Measurements from ENCODE around the gene THSD7A. TPM values are rescaled to one million over a fixed set of nuclear protein-coding genes. Genes with fewer than 3 reads are reported as not detected.

Gene THSD7A
- total and polyA plus RNA-seq, 10 of the 15 experiments (the other 5 are each of a cell fraction or from before 2014, with no cell fraction given) = 0.03 to 0.09 (median 0.03) TPM; not detected in 7

DNA sequence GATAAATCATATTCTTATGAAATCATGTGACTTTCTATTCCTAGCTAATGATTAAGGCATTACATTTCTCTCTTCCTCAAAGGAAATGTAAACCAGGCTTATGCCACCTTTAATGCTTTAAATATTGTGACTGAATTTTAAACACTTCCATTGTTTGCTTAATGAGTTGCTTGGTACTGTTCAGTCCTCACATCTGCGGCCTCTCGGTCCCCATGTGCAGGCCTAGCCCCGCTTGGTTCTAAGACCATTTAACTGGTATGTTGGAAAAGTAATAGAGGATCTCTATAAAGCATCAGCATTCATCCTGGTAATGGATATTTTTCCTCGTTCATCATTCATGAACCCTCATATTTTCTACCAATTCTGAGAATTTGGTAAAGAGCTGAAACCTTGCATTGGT is 27.4 kb downstream of the THSD7A start:
- no peak overlapping the region for H3K4me2 ChIP-seq (ENCODE audit: control insufficient read depth, insufficient read depth)
- H3K27me3 ChIP-seq (replicated peaks in 1 of 2; ENCODE audit: control insufficient read depth in 2 of 2, insufficient read depth in 2 of 2, low read length in 1 of 2) = no peaks in the 10 kb centered on the region; a peak in 1 of 4 replicates
- no peak overlapping the region for H3K9ac ChIP-seq (ENCODE audit: control insufficient read depth, insufficient read depth, low read length)
- CTCF ChIA-PET = no interaction called here
- no peaks in the 10 kb centered on the region for H4K20me1 ChIP-seq (ENCODE audit: control insufficient read depth, insufficient read depth)
- BruUV-seq (replicated peaks) = no TSS peak
- H3K4me3 ChIP-seq = no peak overlapping the region
- H2AFZ ChIP-seq (ENCODE audit: control insufficient read depth, low read depth, low read length) = no peak overlapping the region
- H3K4me1 ChIP-seq (ENCODE audit: control insufficient read depth, insufficient read depth, low read length) = no peaks in the 10 kb centered on the region
- no peaks in the 10 kb centered on the region for H3K9me3 ChIP-seq (replicated peaks; ENCODE audit: control insufficient read depth, insufficient read depth, low read length)
- no peaks in the 10 kb centered on the region for H3K79me2 ChIP-seq (ENCODE audit: control insufficient read depth, insufficient read depth, low read length)
- FAIRE-seq = no peak
- POLR2A ChIA-PET = no interaction called here
- H3K27ac ChIP-seq (ENCODE audit: control insufficient read depth, insufficient read depth) = no peak overlapping the region
- DNase-seq (ENCODE audit: low read depth, low spot score) = no peak
- intact Hi-C loops (cut with micrococcal nuclease; ENCODE audit: unreplicated experiment) (no loop called here), in situ Hi-C loops (cut with MboI) (no loop called here)
- no peaks in the 10 kb centered on the region for H3K36me3 ChIP-seq (ENCODE audit: control insufficient read depth in 2 of 2, insufficient read depth in 2 of 2, low read length in 1 of 2)
- SMC1A ChIA-PET (ENCODE audit: uncharacterized antibody, unreplicated experiment) = no interaction called here
- RAD21 ChIA-PET (ENCODE audit: unreplicated experiment) = no interaction called here
- 16% methylated on average over 4 of the region's 4 CpGs for WGBS (ENCODE audit: insufficient coverage, insufficient replicate concordance, low lambda C conversion rate, missing lambda C conversion rate)
- ATAC-seq = no peak
- TF ChIP-seq ETV6 (conservative IDR thresholded peaks at IDR 0.05 in 1 of 2, IDR thresholded peaks at IDR 0.05 in 1 of 2; ENCODE audit: borderline replicate concordance in 1 of 2, low read depth in 1 of 2) = no peak
- TF ChIP-seq, protein P1, sequence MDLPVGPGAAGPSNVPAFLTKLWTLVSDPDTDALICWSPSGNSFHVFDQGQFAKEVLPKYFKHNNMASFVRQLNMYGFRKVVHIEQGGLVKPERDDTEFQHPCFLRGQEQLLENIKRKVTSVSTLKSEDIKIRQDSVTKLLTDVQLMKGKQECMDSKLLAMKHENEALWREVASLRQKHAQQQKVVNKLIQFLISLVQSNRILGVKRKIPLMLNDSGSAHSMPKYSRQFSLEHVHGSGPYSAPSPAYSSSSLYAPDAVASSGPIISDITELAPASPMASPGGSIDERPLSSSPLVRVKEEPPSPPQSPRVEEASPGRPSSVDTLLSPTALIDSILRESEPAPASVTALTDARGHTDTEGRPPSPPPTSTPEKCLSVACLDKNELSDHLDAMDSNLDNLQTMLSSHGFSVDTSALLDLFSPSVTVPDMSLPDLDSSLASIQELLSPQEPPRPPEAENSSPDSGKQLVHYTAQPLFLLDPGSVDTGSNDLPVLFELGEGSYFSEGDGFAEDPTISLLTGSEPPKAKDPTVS (IDR thresholded peaks at IDR 0.05; ENCODE audit: low read depth, low read length) = no peak
- TF ChIP-seq TCF3 (IDR thresholded peaks at IDR 0.05; ENCODE audit: borderline replicate concordance, insufficient read depth, low read depth, low read length) = no peak
- TF ChIP-seq HCFC1 (IDR thresholded peaks at IDR 0.05; ENCODE audit: low read length) = no peak
- no peak for TF ChIP-seq IKZF1 (conservative IDR thresholded peaks at IDR 0.05)
- TF ChIP-seq YY1 (IDR thresholded peaks at IDR 0.05; ENCODE audit: low read depth, low read length) = no peak
- TF ChIP-seq TAF1 (IDR thresholded peaks at IDR 0.05; ENCODE audit: borderline replicate concordance, low read depth, low read length) = no peak
- TF ChIP-seq, protein P2, sequence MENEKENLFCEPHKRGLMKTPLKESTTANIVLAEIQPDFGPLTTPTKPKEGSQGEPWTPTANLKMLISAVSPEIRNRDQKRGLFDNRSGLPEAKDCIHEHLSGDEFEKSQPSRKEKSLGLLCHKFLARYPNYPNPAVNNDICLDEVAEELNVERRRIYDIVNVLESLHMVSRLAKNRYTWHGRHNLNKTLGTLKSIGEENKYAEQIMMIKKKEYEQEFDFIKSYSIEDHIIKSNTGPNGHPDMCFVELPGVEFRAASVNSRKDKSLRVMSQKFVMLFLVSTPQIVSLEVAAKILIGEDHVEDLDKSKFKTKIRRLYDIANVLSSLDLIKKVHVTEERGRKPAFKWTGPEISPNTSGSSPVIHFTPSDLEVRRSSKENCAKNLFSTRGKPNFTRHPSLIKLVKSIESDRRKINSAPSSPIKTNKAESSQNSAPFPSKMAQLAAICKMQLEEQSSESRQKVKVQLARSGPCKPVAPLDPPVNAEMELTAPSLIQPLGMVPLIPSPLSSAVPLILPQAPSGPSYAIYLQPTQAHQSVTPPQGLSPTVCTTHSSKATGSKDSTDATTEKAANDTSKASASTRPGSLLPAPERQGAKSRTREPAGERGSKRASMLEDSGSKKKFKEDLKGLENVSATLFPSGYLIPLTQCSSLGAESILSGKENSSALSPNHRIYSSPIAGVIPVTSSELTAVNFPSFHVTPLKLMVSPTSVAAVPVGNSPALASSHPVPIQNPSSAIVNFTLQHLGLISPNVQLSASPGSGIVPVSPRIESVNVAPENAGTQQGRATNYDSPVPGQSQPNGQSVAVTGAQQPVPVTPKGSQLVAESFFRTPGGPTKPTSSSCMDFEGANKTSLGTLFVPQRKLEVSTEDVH (IDR thresholded peaks at IDR 0.05; ENCODE audit: low read depth, partially characterized antibody) = no peak
- TF ChIP-seq MYC (IDR thresholded peaks at IDR 0.05; ENCODE audit: insufficient read depth, insufficient read length, insufficient replicate concordance, low read length, severe bottlenecking) = no peak
- no peak for TF ChIP-seq BCL11A (IDR thresholded peaks at IDR 0.05; ENCODE audit: low read depth, low read length)
- TF ChIP-seq, protein P3, sequence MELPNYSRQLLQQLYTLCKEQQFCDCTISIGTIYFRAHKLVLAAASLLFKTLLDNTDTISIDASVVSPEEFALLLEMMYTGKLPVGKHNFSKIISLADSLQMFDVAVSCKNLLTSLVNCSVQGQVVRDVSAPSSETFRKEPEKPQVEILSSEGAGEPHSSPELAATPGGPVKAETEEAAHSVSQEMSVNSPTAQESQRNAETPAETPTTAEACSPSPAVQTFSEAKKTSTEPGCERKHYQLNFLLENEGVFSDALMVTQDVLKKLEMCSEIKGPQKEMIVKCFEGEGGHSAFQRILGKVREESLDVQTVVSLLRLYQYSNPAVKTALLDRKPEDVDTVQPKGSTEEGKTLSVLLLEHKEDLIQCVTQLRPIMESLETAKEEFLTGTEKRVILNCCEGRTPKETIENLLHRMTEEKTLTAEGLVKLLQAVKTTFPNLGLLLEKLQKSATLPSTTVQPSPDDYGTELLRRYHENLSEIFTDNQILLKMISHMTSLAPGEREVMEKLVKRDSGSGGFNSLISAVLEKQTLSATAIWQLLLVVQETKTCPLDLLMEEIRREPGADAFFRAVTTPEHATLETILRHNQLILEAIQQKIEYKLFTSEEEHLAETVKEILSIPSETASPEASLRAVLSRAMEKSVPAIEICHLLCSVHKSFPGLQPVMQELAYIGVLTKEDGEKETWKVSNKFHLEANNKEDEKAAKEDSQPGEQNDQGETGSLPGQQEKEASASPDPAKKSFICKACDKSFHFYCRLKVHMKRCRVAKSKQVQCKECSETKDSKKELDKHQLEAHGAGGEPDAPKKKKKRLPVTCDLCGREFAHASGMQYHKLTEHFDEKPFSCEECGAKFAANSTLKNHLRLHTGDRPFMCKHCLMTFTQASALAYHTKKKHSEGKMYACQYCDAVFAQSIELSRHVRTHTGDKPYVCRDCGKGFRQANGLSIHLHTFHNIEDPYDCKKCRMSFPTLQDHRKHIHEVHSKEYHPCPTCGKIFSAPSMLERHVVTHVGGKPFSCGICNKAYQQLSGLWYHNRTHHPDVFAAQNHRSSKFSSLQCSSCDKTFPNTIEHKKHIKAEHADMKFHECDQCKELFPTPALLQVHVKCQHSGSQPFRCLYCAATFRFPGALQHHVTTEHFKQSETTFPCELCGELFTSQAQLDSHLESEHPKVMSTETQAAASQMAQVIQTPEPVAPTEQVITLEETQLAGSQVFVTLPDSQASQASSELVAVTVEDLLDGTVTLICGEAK (IDR thresholded peaks at IDR 0.05; ENCODE audit: borderline replicate concordance) = no peak
- no peak for TF ChIP-seq RB1 (IDR thresholded peaks at IDR 0.05; ENCODE audit: borderline replicate concordance)
- no peak for TF ChIP-seq SREBF1 (IDR thresholded peaks at IDR 0.05; ENCODE audit: low read length)
- no peak for TF ChIP-seq KDM1A (IDR thresholded peaks at IDR 0.05; ENCODE audit: borderline replicate concordance)
- TF ChIP-seq RBBP5 (conservative IDR thresholded peaks at IDR 0.05) = no peak
- no peak for TF ChIP-seq CEBPB (IDR thresholded peaks at IDR 0.05; ENCODE audit: borderline replicate concordance in 1 of 2, low read depth in 2 of 2, low read length in 2 of 2)
- TF ChIP-seq MXI1 (IDR thresholded peaks at IDR 0.05; ENCODE audit: low read depth, low read length) = no peak
- TF ChIP-seq YBX1 (IDR thresholded peaks at IDR 0.05) = no peak
